HepG2 (cell line): ENCODE measurements around the gene BOD1. TPM values are rescaled to one million over a fixed set of nuclear protein-coding genes. Genes with fewer than 3 reads are reported as not detected.
A peak's percentile ranks its signal among the peaks of the same experiment; 100 is the strongest.

ENCODE experiments used
- AGO1 ChIP-seq: fragments of 200-400 bp; formaldehyde crosslinking; IDR thresholded peaks from 2 replicates; pipeline ENCODE4 v1.6.1; 2017; ENCODE audit warnings: mild to moderate bottlenecking, low read depth, low read length, moderate library complexity; ENCODE audit not compliant: poor library complexity, severe bottlenecking
- CSRNP2 ChIP-seq: sonication (generic); formaldehyde crosslinking; conservative IDR thresholded peaks from 2 replicates; pipeline ENCODE4 v1.8.0; 2022; ENCODE audit warnings: low read depth, missing genetic modification reagents
- DMTF1 ChIP-seq: sonication (generic); formaldehyde crosslinking; IDR thresholded peaks from 2 replicates; pipeline ENCODE4 v1.4.0; 2020; ENCODE audit warnings: mild to moderate bottlenecking, missing genetic modification reagents
- ERF ChIP-seq: IDR thresholded peaks from 2 replicates; pipeline ENCODE4 v1.6.1; 2018; ENCODE audit warnings: missing biosample characterization, missing genetic modification reagents
- ETV6 ChIP-seq: sonication (generic); formaldehyde crosslinking; conservative IDR thresholded peaks from 2 replicates; pipeline ENCODE4 v1.4.0; 2020; ENCODE audit warnings: missing genetic modification reagents
- FOSL1 ChIP-seq: sonication (generic); formaldehyde crosslinking; IDR thresholded peaks from 2 replicates; pipeline ENCODE4 v1.9.0; 2021; ENCODE audit warnings: missing genetic modification reagents, borderline replicate concordance
- NFYC ChIP-seq: IDR thresholded peaks from 2 replicates; pipeline ENCODE4 v1.6.1; 2016; ENCODE audit warnings: missing genetic modification reagents, missing compliant biosample characterization
- PHF5A ChIP-seq: IDR thresholded peaks from one replicate; pipeline ENCODE4 v1.6.1; 2018; ENCODE audit warnings: low read depth, missing genetic modification reagents; ENCODE audit not compliant: unreplicated experiment
- PHF8 ChIP-seq: sonication (generic); formaldehyde crosslinking; IDR thresholded peaks from 2 replicates; pipeline ENCODE4 v1.5.0; 2020; ENCODE audit warnings: missing genetic modification reagents
- PITX1 ChIP-seq: sonication (generic); formaldehyde crosslinking; IDR thresholded peaks from 2 replicates; pipeline ENCODE4 v1.5.1; 2020; ENCODE audit warnings: mild to moderate bottlenecking, missing genetic modification reagents
- SATB2 ChIP-seq: sonication (generic); formaldehyde crosslinking; IDR thresholded peaks from 2 replicates; pipeline ENCODE4 v1.5.0; 2020; ENCODE audit warnings: missing genetic modification reagents
- SKIL ChIP-seq: sonication (generic); formaldehyde crosslinking; IDR thresholded peaks from 2 replicates; pipeline ENCODE4 v1.8.0; 2022; ENCODE audit warnings: missing genetic modification reagents, mild to moderate bottlenecking, moderate library complexity, borderline replicate concordance
- THYN1 ChIP-seq: sonication (generic); formaldehyde crosslinking; IDR thresholded peaks from 2 replicates; pipeline ENCODE4 v1.8.1; 2023; ENCODE audit warnings: low read depth, mild to moderate bottlenecking, moderate library complexity, missing genetic modification reagents, borderline replicate concordance
- TOE1 ChIP-seq: sonication (generic); formaldehyde crosslinking; IDR thresholded peaks from 2 replicates; pipeline ENCODE4 v1.4.0; 2020; ENCODE audit warnings: mild to moderate bottlenecking, missing genetic modification reagents
- ZBTB26 ChIP-seq: IDR thresholded peaks from 2 replicates; pipeline ENCODE4 v1.6.1; 2016; ENCODE audit warnings: missing compliant biosample characterization, missing genetic modification reagents, borderline replicate concordance
- ZBTB38 ChIP-seq: sonication (generic); formaldehyde crosslinking; IDR thresholded peaks from 2 replicates; pipeline ENCODE4 v1.5.1; 2020; ENCODE audit warnings: mild to moderate bottlenecking, missing genetic modification reagents
- ZBTB42 ChIP-seq: sonication (generic); formaldehyde crosslinking; IDR thresholded peaks from 2 replicates; pipeline ENCODE4 v1.5.0; 2020; ENCODE audit warnings: mild to moderate bottlenecking, missing genetic modification reagents
- ZNF564 ChIP-seq: sonication (generic); formaldehyde crosslinking; IDR thresholded peaks from 2 replicates; pipeline ENCODE4 v1.8.1; 2023; ENCODE audit warnings: mild to moderate bottlenecking, missing genetic modification reagents
- ZNF589 ChIP-seq: sonication (generic); formaldehyde crosslinking; conservative IDR thresholded peaks from 2 replicates; pipeline ENCODE4 v1.8.0; 2022; ENCODE audit warnings: mild to moderate bottlenecking, moderate library complexity, missing genetic modification reagents
- ZNF75D ChIP-seq: sonication (generic); formaldehyde crosslinking; IDR thresholded peaks from 2 replicates; pipeline ENCODE4 v1.8.1; 2023; ENCODE audit warnings: missing genetic modification reagents, mild to moderate bottlenecking, borderline replicate concordance
- ZNF784 ChIP-seq: sonication (generic); formaldehyde crosslinking; IDR thresholded peaks from 2 replicates; pipeline ENCODE4 v1.5.1; 2020; ENCODE audit warnings: missing genetic modification reagents, mild to moderate bottlenecking, borderline replicate concordance
- polyA plus RNA-seq, 8 experiments: library from polyadenylated mRNA; depleted of rRNA in 3 of 8; stranded (reverse) in 7 of 8; unstranded in 1 of 8; fragments of >200 nt; fragmentation: Illumina TruSeq in 4 of 8; extraction: Trizol in 4 of 8; gene quantifications; 2 replicates each; pipeline versions ENCODE4 v1.2.1 to v1.2.3, GENCODE V29; 2011 to 2016; ENCODE audit warnings: low read depth in 4 of 8, missing spikeins in 1 of 8, mixed read lengths in 1 of 8; ENCODE audit not compliant: insufficient read depth in 1 of 8
- total RNA-seq, 5 experiments: library from RNA; depleted of rRNA; stranded (reverse); fragments of >200 nt; fragmentation: Illumina TruSeq; extraction: Trizol; gene quantifications; 2 replicates each; pipeline ENCODE4 v1.2.3, GENCODE V29; 2016; ENCODE audit warnings: low read depth in 1 of 5

BOD1 gene
- total and polyA plus RNA-seq, 2 of the 13 experiments (the other 11 are each of a cell fraction or from before 2014, with no cell fraction given) = 81.5 to 103 TPM

GRCh38 chr5:173623296-173623771 lies 6.9 kb upstream of the BOD1 start (continued):
- TF ChIP-seq NFYC (CRISPR knock-in tag) (no peak; the same call in 1 of the 2 replicates), PHF5A (peak; percentile 22), THYN1 (CRISPR knock-in tag) (no peak), PHF8 (CRISPR knock-in tag) (no peak), DMTF1 (no peak), ZNF784 (CRISPR knock-in tag) (no peak), ZNF589 (CRISPR knock-in tag) (no peak), ZNF75D (CRISPR knock-in tag) (no peak), ZBTB38 (CRISPR knock-in tag) (no peak), ZBTB26 (CRISPR knock-in tag) (0 out of 2 replicates have a peak, but pooled peaks have one; percentile 43), TOE1 (CRISPR knock-in tag) (no peak), AGO1 (no peak), PITX1 (CRISPR knock-in tag) (peak; percentile 89; the same call in 1 of the 2 replicates), ZBTB42 (no peak), ZNF564 (CRISPR knock-in tag) (no peak), SATB2 (CRISPR knock-in tag) (no peak), ETV6 (CRISPR knock-in tag) (no peak), CSRNP2 (no peak), SKIL (peak; percentile 35; the same call in 1 of the 2 replicates), FOSL1 (CRISPR knock-in tag) (no peak), ERF (CRISPR knock-in tag) (peak; percentile 48; the same call in 1 of the 2 replicates)
